Fibroblast of villous mesenchyme (primary cell): ENCODE measurements around the gene CACNG7. TPM values are rescaled to one million over a fixed set of nuclear protein-coding genes. Genes with fewer than 3 reads are reported as not detected.

ENCODE experiments used
- DNase-seq: peaks from one replicate; pipeline ENCODE4 v3.0.0-alpha.2; 2010; ENCODE audit warnings: low read depth
- H3K4me3 ChIP-seq: 2 replicates; pipeline ENCODE4 v1.5.1; 2011; ENCODE audit warnings: low read depth, mild to moderate bottlenecking, low read length
- total RNA-seq: library from RNA; depleted of rRNA; stranded (reverse); fragments of >200 nt; gene quantifications from 2 replicates; pipeline ENCODE4 v1.2.3, GENCODE V29; 2012
- TF ChIP-seq, protein P1 (sequence below): IDR thresholded peaks from 2 replicates; pipeline ENCODE4 v1.5.1; 2012; ENCODE audit warnings: low read depth, mild to moderate bottlenecking, low read length; ENCODE audit not compliant: insufficient read depth

CACNG7 gene, protein sequence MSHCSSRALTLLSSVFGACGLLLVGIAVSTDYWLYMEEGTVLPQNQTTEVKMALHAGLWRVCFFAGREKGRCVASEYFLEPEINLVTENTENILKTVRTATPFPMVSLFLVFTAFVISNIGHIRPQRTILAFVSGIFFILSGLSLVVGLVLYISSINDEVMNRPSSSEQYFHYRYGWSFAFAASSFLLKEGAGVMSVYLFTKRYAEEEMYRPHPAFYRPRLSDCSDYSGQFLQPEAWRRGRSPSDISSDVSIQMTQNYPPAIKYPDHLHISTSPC
- total RNA-seq, result 0.32 and 0.43 TPM in 2 replicates

DNA sequence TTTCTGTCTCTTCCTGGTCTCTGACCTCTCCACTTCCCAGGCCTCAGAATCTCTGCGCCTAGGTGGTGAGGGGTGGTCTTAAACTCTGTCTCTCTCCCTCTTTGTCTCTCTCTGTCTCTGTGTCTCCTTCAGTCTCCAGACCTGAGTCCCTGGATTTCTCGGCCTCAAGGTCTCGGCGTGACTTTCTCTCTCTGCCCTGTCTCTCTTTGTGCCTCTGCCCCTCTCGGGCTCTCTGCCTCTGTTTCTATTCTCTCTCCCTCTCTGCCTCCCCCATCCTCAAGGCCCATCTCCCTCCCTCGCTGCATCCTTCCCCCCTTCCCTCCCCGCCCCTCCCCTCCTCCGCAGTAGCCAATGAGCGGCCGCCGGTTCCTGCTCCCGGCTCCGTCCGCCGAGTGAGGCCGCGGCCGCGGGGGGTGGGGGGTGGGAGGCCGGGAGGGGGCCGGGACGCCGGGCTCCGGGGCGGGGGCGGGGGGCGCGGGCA lies at the start of gene CACNG7:
Gene CACNG7 (plus strand): TSS at position 344 of the 481 bp plus-strand sequence. CDS start 3,554 bp downstream, outside the sequence.
- TF ChIP-seq, protein P1, sequence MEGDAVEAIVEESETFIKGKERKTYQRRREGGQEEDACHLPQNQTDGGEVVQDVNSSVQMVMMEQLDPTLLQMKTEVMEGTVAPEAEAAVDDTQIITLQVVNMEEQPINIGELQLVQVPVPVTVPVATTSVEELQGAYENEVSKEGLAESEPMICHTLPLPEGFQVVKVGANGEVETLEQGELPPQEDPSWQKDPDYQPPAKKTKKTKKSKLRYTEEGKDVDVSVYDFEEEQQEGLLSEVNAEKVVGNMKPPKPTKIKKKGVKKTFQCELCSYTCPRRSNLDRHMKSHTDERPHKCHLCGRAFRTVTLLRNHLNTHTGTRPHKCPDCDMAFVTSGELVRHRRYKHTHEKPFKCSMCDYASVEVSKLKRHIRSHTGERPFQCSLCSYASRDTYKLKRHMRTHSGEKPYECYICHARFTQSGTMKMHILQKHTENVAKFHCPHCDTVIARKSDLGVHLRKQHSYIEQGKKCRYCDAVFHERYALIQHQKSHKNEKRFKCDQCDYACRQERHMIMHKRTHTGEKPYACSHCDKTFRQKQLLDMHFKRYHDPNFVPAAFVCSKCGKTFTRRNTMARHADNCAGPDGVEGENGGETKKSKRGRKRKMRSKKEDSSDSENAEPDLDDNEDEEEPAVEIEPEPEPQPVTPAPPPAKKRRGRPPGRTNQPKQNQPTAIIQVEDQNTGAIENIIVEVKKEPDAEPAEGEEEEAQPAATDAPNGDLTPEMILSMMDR, result no peak
- peak within 1 kb of the TSS; percentile 58 for H3K4me3 ChIP-seq
- no peak for DNase-seq

DNA sequence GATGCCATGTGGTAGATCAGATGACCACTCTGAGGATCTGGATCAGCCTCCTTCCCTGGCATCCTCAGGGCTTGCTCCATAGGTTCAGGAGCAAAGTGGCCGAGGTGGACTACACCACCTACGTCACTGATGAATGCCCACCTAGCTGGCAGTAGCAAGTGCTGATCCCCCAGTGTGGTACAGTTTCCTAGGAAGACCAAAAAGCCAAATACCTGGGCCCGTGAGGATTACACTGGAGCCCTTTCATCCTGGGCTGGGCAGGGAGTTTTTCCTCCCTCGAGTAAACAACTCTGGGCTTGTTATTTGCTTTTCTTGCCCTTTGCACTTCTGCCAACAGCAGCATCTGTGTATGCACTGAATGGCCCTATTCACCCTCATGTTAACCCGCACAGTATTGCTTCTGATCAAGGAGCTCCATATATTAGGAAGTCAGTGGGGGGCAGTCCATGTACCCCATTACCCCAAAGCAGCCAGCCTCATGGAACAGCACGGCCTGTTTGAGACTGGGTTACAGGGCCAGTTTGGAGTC lies 44.7 kb upstream of the CACNG7 start:
- no peak for DNase-seq
- TF ChIP-seq, protein P1, result no peak
- H3K4me3 ChIP-seq, result no peak overlapping the region

DNA sequence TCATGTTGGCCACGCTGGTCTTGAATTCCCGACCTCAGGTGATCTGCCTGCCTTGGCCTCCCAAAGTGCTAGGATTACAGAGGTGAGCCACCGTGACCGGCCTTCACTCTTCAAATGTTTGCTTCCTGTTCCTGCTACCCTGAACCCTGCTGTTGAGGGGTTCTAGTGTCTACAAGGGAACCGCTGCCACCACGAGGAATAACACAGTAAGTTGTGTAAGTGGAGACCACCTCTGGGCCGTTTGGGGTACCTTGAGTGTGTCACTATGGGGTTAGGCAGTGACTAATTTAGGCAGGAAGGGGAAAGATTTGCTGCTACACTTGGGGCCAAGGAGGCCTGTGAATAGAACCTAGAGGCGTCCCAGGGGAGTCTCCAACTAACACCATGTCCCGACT lies 43.6 kb upstream of the CACNG7 start:
- DNase-seq, result no peak
- TF ChIP-seq, protein P1, result no peak
- H3K4me3 ChIP-seq, result peak overlapping the region; percentile 63

DNA sequence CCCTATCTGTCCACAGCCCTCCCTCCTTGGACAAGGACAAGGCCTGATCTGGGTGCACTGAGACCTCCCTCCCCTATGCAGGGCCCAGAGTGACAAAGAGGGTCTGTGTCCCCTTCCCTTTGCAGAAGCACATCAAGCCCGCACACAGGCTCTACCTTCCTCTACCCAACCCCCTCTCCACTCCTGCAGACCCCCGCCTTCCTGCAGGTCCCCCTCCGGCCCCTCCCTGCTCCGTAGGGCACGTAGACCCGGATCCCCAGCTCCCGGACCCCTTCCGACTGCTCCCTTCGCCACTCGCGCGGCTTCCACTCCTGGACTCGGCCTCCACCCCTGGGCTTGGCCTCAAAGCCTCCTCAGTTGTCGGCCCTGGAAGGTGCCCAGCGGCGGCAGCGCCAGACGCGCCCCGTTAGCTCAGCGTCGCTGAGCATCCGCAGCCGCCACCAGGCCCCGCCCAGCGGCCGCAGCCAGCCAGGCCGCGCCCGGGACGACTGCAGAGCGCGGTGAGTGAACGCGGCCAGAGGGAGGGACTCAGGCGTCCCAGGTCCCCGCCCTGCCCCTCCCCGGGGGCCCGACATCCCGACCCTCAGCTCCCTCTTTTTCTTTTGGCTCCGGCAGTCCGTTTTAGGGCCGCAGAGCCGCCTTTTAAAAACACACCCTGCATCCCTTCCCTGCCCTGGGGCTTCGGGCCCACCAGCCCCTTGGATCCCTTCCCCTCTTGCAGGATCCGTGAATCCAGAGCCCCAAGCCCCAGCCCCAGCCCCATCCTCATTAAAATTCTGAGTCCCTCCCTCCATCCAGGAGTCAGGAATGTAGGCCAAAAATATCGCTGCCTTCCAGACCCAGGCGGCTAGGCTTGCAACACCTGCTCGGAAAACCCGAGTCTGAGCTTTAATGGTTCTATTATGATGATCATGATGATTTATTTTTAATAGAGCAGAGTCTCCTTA lies 42.9 kb upstream of the CACNG7 start:
- peak overlapping the region; percentile 63 for H3K4me3 ChIP-seq
- TF ChIP-seq, protein P1, result no peak
- peak; percentile 73 for DNase-seq

DNA sequence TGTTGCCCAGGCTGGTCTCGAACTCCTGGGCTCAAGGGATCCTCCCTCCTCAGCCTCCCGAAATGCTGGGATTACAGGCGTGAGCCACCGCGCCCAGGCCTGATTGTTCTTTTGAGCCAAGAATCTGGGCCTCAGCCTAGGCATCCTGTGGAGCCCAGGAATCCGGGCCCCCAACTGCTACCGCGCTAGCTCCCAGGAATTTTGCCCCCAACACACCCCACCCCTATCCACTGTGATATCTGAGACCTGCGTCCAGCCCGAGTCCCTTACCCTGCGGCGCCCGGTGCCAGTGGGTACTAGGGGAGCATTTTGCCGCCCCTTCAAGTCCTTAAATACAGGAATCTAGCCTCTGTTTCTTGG lies 42.2 kb upstream of the CACNG7 start:
- no peak for DNase-seq
- TF ChIP-seq, protein P1, result no peak
- peak overlapping the region; percentile 63 for H3K4me3 ChIP-seq

DNA sequence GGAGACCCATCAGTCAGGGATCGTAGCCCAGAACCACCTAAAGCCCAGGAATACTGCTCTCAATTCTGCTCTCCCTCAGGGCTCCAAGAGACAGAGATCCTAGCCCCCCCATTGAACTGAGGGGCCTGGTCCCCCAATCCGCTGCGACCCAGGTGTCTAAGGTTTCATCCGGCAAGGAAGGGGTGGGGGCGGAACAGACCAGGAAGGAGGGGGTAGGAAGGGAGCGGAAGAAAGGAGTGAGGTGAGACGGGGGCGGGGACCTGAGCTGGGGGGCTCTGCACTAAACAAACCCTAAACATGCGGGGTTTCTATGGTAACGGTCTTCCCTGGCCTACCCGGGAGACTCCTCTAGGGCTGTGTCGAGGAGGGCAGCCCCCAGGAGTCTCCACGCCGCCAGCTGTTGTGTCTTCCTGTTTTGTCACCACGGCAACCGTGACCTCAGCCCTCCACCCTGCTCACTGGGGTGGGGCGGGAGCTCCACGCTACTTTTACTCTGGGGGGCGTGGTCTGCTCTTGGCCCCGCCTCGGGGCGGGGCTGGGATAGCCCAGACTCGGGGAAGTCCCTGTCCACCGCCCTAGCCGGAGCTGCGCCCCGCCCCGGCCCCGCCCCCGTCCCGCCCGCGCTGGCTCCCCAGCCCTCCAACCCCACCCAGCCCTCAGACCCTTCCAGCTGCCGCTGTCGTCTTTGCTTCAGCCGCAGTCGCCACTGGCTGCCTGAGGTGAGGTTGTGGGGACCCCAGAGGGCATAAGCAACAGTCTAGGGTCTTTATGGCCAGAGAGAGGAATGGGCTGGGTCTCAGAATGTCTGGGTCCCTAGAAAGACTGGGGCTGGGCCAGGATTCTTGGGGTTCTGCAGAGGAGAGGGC lies 41.6 kb upstream of the CACNG7 start, which contains the start of gene MYADM:
Gene MYADM (plus strand): TSS at position 659 of the 866 bp plus-strand sequence. CDS start 5,647 bp downstream, outside the sequence.
- TF ChIP-seq, protein P1, result no peak
- DNase-seq, result peak; percentile 99
- H3K4me3 ChIP-seq, result peak within 1 kb of the TSS; percentile 92
